ENCODE data around the gene RIBC2. TPM values are rescaled to one million over a fixed set of nuclear protein-coding genes. Genes with fewer than 3 reads are reported as not detected.

The RIBC2 gene
- total and polyA plus RNA-seq, 7 donors: 1.5 TPM; not detected in 6

GRCh38 chr22:45418056-45418769, 4.7 kb downstream of the RIBC2 start:
- H3K27me3 ChIP-seq: peaks cover 0 to 3% (median under 1%) of the 10 kb centered on the region in 3 donors
- TF ChIP-seq, protein P1, sequence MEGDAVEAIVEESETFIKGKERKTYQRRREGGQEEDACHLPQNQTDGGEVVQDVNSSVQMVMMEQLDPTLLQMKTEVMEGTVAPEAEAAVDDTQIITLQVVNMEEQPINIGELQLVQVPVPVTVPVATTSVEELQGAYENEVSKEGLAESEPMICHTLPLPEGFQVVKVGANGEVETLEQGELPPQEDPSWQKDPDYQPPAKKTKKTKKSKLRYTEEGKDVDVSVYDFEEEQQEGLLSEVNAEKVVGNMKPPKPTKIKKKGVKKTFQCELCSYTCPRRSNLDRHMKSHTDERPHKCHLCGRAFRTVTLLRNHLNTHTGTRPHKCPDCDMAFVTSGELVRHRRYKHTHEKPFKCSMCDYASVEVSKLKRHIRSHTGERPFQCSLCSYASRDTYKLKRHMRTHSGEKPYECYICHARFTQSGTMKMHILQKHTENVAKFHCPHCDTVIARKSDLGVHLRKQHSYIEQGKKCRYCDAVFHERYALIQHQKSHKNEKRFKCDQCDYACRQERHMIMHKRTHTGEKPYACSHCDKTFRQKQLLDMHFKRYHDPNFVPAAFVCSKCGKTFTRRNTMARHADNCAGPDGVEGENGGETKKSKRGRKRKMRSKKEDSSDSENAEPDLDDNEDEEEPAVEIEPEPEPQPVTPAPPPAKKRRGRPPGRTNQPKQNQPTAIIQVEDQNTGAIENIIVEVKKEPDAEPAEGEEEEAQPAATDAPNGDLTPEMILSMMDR (IDR thresholded peaks at IDR 0.05): no peak
- TF ChIP-seq POLR2AphosphoS5 (IDR thresholded peaks at IDR 0.05) (no peak), EP300 (IDR thresholded peaks at IDR 0.05) (no peak), POLR2A (IDR thresholded peaks at IDR 0.05) (no peak)
- H3K4me3 ChIP-seq: no peak overlapping the region
- H3K27ac ChIP-seq: no peak overlapping the region
- intact Hi-C loops (cut with DNase I): no loop called here
- no peak for DNase-seq
- peaks cover 0 to 10% (median 6%) of the 10 kb centered on the region in 4 donors for H3K4me1 ChIP-seq
- H3K9me3 ChIP-seq: no peaks in the 10 kb centered on the region
- WGBS, 2 donors: 96% methylated on average over 16 of the region's 16 CpGs
- no peaks in the 10 kb centered on the region for H3K36me3 ChIP-seq

- intact Hi-C loops (cut with DNase I): no loop called here
- Histone ChIP-seq H3K9me3 (no peaks in the 10 kb centered on the region), H3K4me3 (no peak overlapping the region), H3K27me3 (no peaks in the 10 kb centered on the region), H3K27ac (no peak overlapping the region), H3K36me3 (no peaks in the 10 kb centered on the region), H3K4me1 (peaks cover 0 to 5% (median 1%) of the 10 kb centered on the region in 4 donors)
- WGBS, 2 donors: 94 to 95% methylated on average over 6 of the region's 6 CpGs
- TF ChIP-seq POLR2AphosphoS5 (IDR thresholded peaks at IDR 0.05): no peak
- TF ChIP-seq, protein P1 (IDR thresholded peaks at IDR 0.05): no peak
- DNase-seq: no peak
Observed at GRCh38 chr22:45418770-45419138, 5.3 kb downstream of the RIBC2 start.

- intact Hi-C loops (cut with DNase I): no loop called here
- TF ChIP-seq POLR2AphosphoS5 (IDR thresholded peaks at IDR 0.05): no peak
- TF ChIP-seq, protein P1 (IDR thresholded peaks at IDR 0.05): no peak
- Histone ChIP-seq H3K4me3 (no peak overlapping the region), H3K27ac (no peak overlapping the region), H3K27me3 (no peaks in the 10 kb centered on the region), H3K9me3 (no peaks in the 10 kb centered on the region), H3K4me1 (no peaks in the 10 kb centered on the region), H3K36me3 (no peaks in the 10 kb centered on the region)
- 68 to 83% methylated on average over 4 of the region's 4 CpGs for WGBS, 2 donors
- DNase-seq: no peak
Observed at GRCh38 chr22:45420011-45420410, 6.5 kb downstream of the RIBC2 start.

DNA sequence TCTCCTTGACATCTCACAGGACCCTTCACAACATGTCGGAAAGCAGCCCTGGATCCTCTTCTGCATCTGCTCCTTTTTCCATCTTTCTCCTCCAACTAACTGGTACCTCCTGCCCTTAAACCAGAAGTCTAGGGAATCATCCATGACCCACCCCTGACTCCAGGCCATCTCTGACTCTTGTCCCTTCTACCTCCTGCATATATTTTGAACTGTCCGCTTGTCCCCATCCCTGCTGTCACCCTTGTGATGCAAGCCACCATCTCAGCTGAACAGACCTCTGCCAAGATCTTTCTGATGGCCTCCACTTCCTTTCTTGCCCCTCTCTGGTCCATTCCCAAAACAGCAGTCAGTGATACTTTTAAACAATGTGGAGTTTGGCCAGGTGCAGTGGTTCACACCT, 7.0 kb downstream of the RIBC2 start:
- Histone ChIP-seq H3K4me1 (no peaks in the 10 kb centered on the region), H3K36me3 (no peaks in the 10 kb centered on the region), H3K9me3 (no peaks in the 10 kb centered on the region), H3K27ac (no peak overlapping the region), H3K4me3 (no peak overlapping the region), H3K27me3 (no peaks in the 10 kb centered on the region)
- 97% methylated on average over 2 of the region's 2 CpGs for WGBS, 2 donors
- DNase-seq: no peak
- TF ChIP-seq EP300 (IDR thresholded peaks at IDR 0.05) (no peak), POLR2AphosphoS5 (IDR thresholded peaks at IDR 0.05) (no peak), POLR2A (IDR thresholded peaks at IDR 0.05) (no peak)
- TF ChIP-seq, protein P1 (IDR thresholded peaks at IDR 0.05): no peak
- intact Hi-C loops (cut with DNase I): no loop called here

All from sigmoid colon (tissue), 7 donors.